ENCODE measurements around the gene SPIB.

Gene SPIB

GRCh38 chr19:50392759-50393158 is 26.0 kb upstream of the SPIB start:
- peaks cover under 1% of the 10 kb centered on the region for H3K36me3 ChIP-seq (ENCODE audit: control insufficient read depth, insufficient read depth, low read length)
- no peak overlapping the region for H3K4me3 ChIP-seq (ENCODE audit: insufficient read depth, low read depth, low read length, poor library complexity, severe bottlenecking)
- H3K4me1 ChIP-seq (ENCODE audit: control insufficient read depth, insufficient read depth, low read length, poor library complexity, severe bottlenecking) = no peaks in the 10 kb centered on the region
- H3K27ac ChIP-seq (ENCODE audit: insufficient read depth, low read length, poor library complexity, severe bottlenecking) = no peak overlapping the region
- no peaks in the 10 kb centered on the region for H3K9me3 ChIP-seq (ENCODE audit: control insufficient read depth, low read length)
- no peak for DNase-seq
- no peaks in the 10 kb centered on the region for H3K27me3 ChIP-seq (replicated peaks; ENCODE audit: control insufficient read depth, insufficient read depth, low read length, poor library complexity, severe bottlenecking)

GRCh38 chr19:50393589-50393988 is 25.1 kb upstream of the SPIB start:
- H3K4me1 ChIP-seq (ENCODE audit: control insufficient read depth, insufficient read depth, low read length, poor library complexity, severe bottlenecking) = no peaks in the 10 kb centered on the region
- H3K9me3 ChIP-seq (ENCODE audit: control insufficient read depth, low read length) = no peaks in the 10 kb centered on the region
- H3K27ac ChIP-seq (ENCODE audit: insufficient read depth, low read length, poor library complexity, severe bottlenecking) = no peak overlapping the region
- H3K36me3 ChIP-seq (ENCODE audit: control insufficient read depth, insufficient read depth, low read length) = no peaks in the 10 kb centered on the region
- H3K27me3 ChIP-seq (replicated peaks; ENCODE audit: control insufficient read depth, insufficient read depth, low read length, poor library complexity, severe bottlenecking) = no peaks in the 10 kb centered on the region
- no peak overlapping the region for H3K4me3 ChIP-seq (ENCODE audit: insufficient read depth, low read depth, low read length, poor library complexity, severe bottlenecking)
- DNase-seq = no peak

- no peak overlapping the region for H3K27ac ChIP-seq (ENCODE audit: insufficient read depth, low read length, poor library complexity, severe bottlenecking)
- no peak overlapping the region for H3K4me3 ChIP-seq (ENCODE audit: insufficient read depth, low read depth, low read length, poor library complexity, severe bottlenecking)
- DNase-seq = no peak
- no peaks in the 10 kb centered on the region for H3K27me3 ChIP-seq (replicated peaks; ENCODE audit: control insufficient read depth, insufficient read depth, low read length, poor library complexity, severe bottlenecking)
- H3K4me1 ChIP-seq (ENCODE audit: control insufficient read depth, insufficient read depth, low read length, poor library complexity, severe bottlenecking) = no peaks in the 10 kb centered on the region
- no peaks in the 10 kb centered on the region for H3K36me3 ChIP-seq (ENCODE audit: control insufficient read depth, insufficient read depth, low read length)
- no peaks in the 10 kb centered on the region for H3K9me3 ChIP-seq (ENCODE audit: control insufficient read depth, low read length)
Measured at GRCh38 chr19:50394017-50394416, 24.7 kb upstream of the SPIB start.

- no peak overlapping the region for H3K4me3 ChIP-seq (ENCODE audit: insufficient read depth, low read depth, low read length, poor library complexity, severe bottlenecking)
- no peak for DNase-seq
- H3K9me3 ChIP-seq (ENCODE audit: control insufficient read depth, low read length) = no peaks in the 10 kb centered on the region
- H3K27me3 ChIP-seq (replicated peaks; ENCODE audit: control insufficient read depth, insufficient read depth, low read length, poor library complexity, severe bottlenecking) = no peaks in the 10 kb centered on the region
- no peaks in the 10 kb centered on the region for H3K4me1 ChIP-seq (ENCODE audit: control insufficient read depth, insufficient read depth, low read length, poor library complexity, severe bottlenecking)
- no peak overlapping the region for H3K27ac ChIP-seq (ENCODE audit: insufficient read depth, low read length, poor library complexity, severe bottlenecking)
- peaks cover 3% of the 10 kb centered on the region for H3K36me3 ChIP-seq (ENCODE audit: control insufficient read depth, insufficient read depth, low read length)
Measured at GRCh38 chr19:50398675-50399367, 19.9 kb upstream of the SPIB start.

GRCh38 chr19:50399368-50399745 is 19.4 kb upstream of the SPIB start:
- no peak overlapping the region for H3K27ac ChIP-seq (ENCODE audit: insufficient read depth, low read length, poor library complexity, severe bottlenecking)
- H3K27me3 ChIP-seq (replicated peaks; ENCODE audit: control insufficient read depth, insufficient read depth, low read length, poor library complexity, severe bottlenecking) = no peaks in the 10 kb centered on the region
- no peak overlapping the region for H3K4me3 ChIP-seq (ENCODE audit: insufficient read depth, low read depth, low read length, poor library complexity, severe bottlenecking)
- H3K36me3 ChIP-seq (ENCODE audit: control insufficient read depth, insufficient read depth, low read length) = peaks cover 3% of the 10 kb centered on the region
- H3K4me1 ChIP-seq (ENCODE audit: control insufficient read depth, insufficient read depth, low read length, poor library complexity, severe bottlenecking) = no peaks in the 10 kb centered on the region
- DNase-seq = no peak
- no peaks in the 10 kb centered on the region for H3K9me3 ChIP-seq (ENCODE audit: control insufficient read depth, low read length)

GRCh38 chr19:50401605-50402450 is 16.9 kb upstream of the SPIB start:
- no peaks in the 10 kb centered on the region for H3K27me3 ChIP-seq (replicated peaks; ENCODE audit: control insufficient read depth, insufficient read depth, low read length, poor library complexity, severe bottlenecking)
- H3K36me3 ChIP-seq (ENCODE audit: control insufficient read depth, insufficient read depth, low read length) = peaks cover 8% of the 10 kb centered on the region
- H3K4me3 ChIP-seq (ENCODE audit: insufficient read depth, low read depth, low read length, poor library complexity, severe bottlenecking) = no peak overlapping the region
- H3K4me1 ChIP-seq (ENCODE audit: control insufficient read depth, insufficient read depth, low read length, poor library complexity, severe bottlenecking) = no peaks in the 10 kb centered on the region
- H3K9me3 ChIP-seq (ENCODE audit: control insufficient read depth, low read length) = no peaks in the 10 kb centered on the region
- no peak overlapping the region for H3K27ac ChIP-seq (ENCODE audit: insufficient read depth, low read length, poor library complexity, severe bottlenecking)
- DNase-seq = no peak

GRCh38 chr19:50402544-50403301 is 16.0 kb upstream of the SPIB start:
- Histone ChIP-seq H3K36me3 (ENCODE audit: control insufficient read depth, insufficient read depth, low read length) (peaks cover 10% of the 10 kb centered on the region), H3K4me3 (ENCODE audit: insufficient read depth, low read depth, low read length, poor library complexity, severe bottlenecking) (no peak overlapping the region)

GRCh38 chr19:50406156-50406820 is 12.4 kb upstream of the SPIB start:
- Histone ChIP-seq H3K4me1 (ENCODE audit: control insufficient read depth, insufficient read depth, low read length, poor library complexity, severe bottlenecking) (no peaks in the 10 kb centered on the region), H3K27ac (ENCODE audit: insufficient read depth, low read length, poor library complexity, severe bottlenecking) (no peak overlapping the region), H3K9me3 (ENCODE audit: control insufficient read depth, low read length) (no peaks in the 10 kb centered on the region), H3K36me3 (ENCODE audit: control insufficient read depth, insufficient read depth, low read length) (peaks cover 10% of the 10 kb centered on the region), H3K27me3 (replicated peaks; ENCODE audit: control insufficient read depth, insufficient read depth, low read length, poor library complexity, severe bottlenecking) (no peaks in the 10 kb centered on the region), H3K4me3 (ENCODE audit: insufficient read depth, low read depth, low read length, poor library complexity, severe bottlenecking) (no peak overlapping the region)
- DNase-seq = no peak

More at GRCh38 chr19:50402544-50403301, 16.0 kb upstream of the SPIB start:
- DNase-seq = no peak
- Histone ChIP-seq H3K4me1 (ENCODE audit: control insufficient read depth, insufficient read depth, low read length, poor library complexity, severe bottlenecking) (no peaks in the 10 kb centered on the region), H3K27ac (ENCODE audit: insufficient read depth, low read length, poor library complexity, severe bottlenecking) (no peak overlapping the region), H3K9me3 (ENCODE audit: control insufficient read depth, low read length) (no peaks in the 10 kb centered on the region), H3K27me3 (replicated peaks; ENCODE audit: control insufficient read depth, insufficient read depth, low read length, poor library complexity, severe bottlenecking) (no peaks in the 10 kb centered on the region)

- H3K27me3 ChIP-seq (replicated peaks; ENCODE audit: control insufficient read depth, insufficient read depth, low read length, poor library complexity, severe bottlenecking) = no peaks in the 10 kb centered on the region
- no peak overlapping the region for H3K27ac ChIP-seq (ENCODE audit: insufficient read depth, low read length, poor library complexity, severe bottlenecking)
- no peak for DNase-seq
- no peaks in the 10 kb centered on the region for H3K4me1 ChIP-seq (ENCODE audit: control insufficient read depth, insufficient read depth, low read length, poor library complexity, severe bottlenecking)
- peaks cover 10% of the 10 kb centered on the region for H3K36me3 ChIP-seq (ENCODE audit: control insufficient read depth, insufficient read depth, low read length)
- no peak overlapping the region for H3K4me3 ChIP-seq (ENCODE audit: insufficient read depth, low read depth, low read length, poor library complexity, severe bottlenecking)
- no peaks in the 10 kb centered on the region for H3K9me3 ChIP-seq (ENCODE audit: control insufficient read depth, low read length)
Measured at GRCh38 chr19:50406829-50407228, 11.9 kb upstream of the SPIB start.

Measured in effector memory CD4-positive, alpha-beta T cell (primary cell).